ENCODE measurements around the gene SMAD1.

SMAD1 gene

GRCh38 chr4:145490361-145490760 lies 8.7 kb downstream of the SMAD1 start:
- no peak for DNase-seq

- DNase-seq = no peak
These were observed 9.1 kb downstream of the SMAD1 start for GRCh38 chr4:145490796-145491195.

- no peak for DNase-seq
These were observed 10.7 kb downstream of the SMAD1 start for GRCh38 chr4:145492376-145492775.

- DNase-seq = no peak
These were observed 11.5 kb downstream of the SMAD1 start for GRCh38 chr4:145493166-145493565.

- no peak for DNase-seq
These were observed 13.1 kb downstream of the SMAD1 start for GRCh38 chr4:145494666-145495270.

- DNase-seq = no peak
These were observed 14.6 kb downstream of the SMAD1 start for GRCh38 chr4:145496292-145496691.

- DNase-seq = no peak
These were observed 15.8 kb downstream of the SMAD1 start for GRCh38 chr4:145497199-145498149.

GRCh38 chr4:145498430-145498829 lies 16.8 kb downstream of the SMAD1 start:
- no peak for DNase-seq

- no peak for DNase-seq
These were observed 19.5 kb downstream of the SMAD1 start for GRCh38 chr4:145501051-145501660.

- DNase-seq = no peak
These were observed 21.2 kb downstream of the SMAD1 start for GRCh38 chr4:145502809-145503208.

GRCh38 chr4:145503486-145504072 lies 21.9 kb downstream of the SMAD1 start:
- no peak for DNase-seq

- no peak for DNase-seq
These were observed 24.3 kb downstream of the SMAD1 start for GRCh38 chr4:145505995-145506394.

- no peak for DNase-seq
These were observed 26.0 kb downstream of the SMAD1 start for GRCh38 chr4:145507636-145508035.

- DNase-seq = no peak
These were observed 30.4 kb downstream of the SMAD1 start for GRCh38 chr4:145511913-145512522.

- DNase-seq = no peak
These were observed 31.5 kb downstream of the SMAD1 start for GRCh38 chr4:145513020-145513621.

GRCh38 chr4:145520172-145520571 lies 38.5 kb downstream of the SMAD1 start:
- no peak for DNase-seq

GRCh38 chr4:145521282-145521681 lies 39.6 kb downstream of the SMAD1 start:
- no peak for DNase-seq

GRCh38 chr4:145523117-145523516 lies 41.5 kb downstream of the SMAD1 start:
- DNase-seq = no peak

GRCh38 chr4:145524552-145524951 lies 42.9 kb downstream of the SMAD1 start:
- DNase-seq = no peak

GRCh38 chr4:145525291-145525740 lies 43.7 kb downstream of the SMAD1 start:
- DNase-seq = no peak

- DNase-seq = no peak
These were observed 46.1 kb downstream of the SMAD1 start for GRCh38 chr4:145527773-145528172.

- no peak for DNase-seq
These were observed 46.9 kb downstream of the SMAD1 start for GRCh38 chr4:145528601-145529000.

GRCh38 chr4:145530189-145530588 lies 48.5 kb downstream of the SMAD1 start:
- no peak for DNase-seq

Data from NK-92 treated with Interleukin-12 subunit alpha and Interleukin-12 subunit beta, amount 100 ng/mL, for 24 hours (cell line).